ENCODE data around the gene KLHDC1. TPM values are rescaled to one million over a fixed set of nuclear protein-coding genes. Genes with fewer than 3 reads are reported as not detected.

Gene KLHDC1
- total RNA-seq = 1.1 and 3.6 TPM in 2 replicates

GRCh38 chr14:49692811-49693734 is at the start of gene KLHDC1:
Gene KLHDC1, plus strand, starts transcription at chr14:49693120. Its CDS starts 75 bp downstream, at chr14:49693195.

DNA sequence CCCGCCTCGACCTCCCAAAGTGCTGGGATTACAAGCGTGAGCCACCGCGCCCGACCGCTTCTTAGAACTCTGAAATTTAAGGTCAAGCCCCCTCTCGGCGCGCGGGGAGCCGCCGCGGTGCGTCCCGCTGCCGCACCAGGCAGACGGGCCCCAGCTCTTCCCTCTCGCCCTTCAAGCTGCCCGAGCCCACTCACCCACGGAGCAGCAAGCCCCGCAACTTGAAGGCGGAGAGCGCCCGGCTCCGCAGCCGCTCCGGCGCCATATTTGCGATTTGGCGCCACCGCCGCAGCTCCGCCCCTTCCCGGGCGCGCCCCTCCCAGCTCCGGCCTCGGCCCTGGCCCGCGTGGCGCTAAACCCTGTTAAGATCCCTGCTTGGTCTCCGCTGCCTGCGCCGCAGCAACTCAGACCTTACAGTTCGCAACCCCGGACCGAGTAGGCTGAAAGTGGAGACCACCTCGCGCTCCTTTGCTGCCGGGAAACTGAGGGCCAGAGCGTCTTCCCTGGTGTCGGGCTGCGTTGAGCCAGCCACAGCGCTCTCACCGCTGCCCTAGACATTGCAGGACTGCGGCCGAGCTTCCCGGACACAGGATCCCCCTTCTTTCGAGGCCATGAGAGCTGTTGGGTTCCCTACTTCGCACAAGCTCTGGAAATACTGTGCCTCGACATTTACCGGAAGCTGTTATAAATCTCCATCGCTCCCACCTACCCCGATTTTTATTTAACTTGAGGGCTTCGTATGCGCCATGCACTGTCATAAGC is 4.8 kb upstream of the KLHDC1 start, which contains the start of gene POLE2:
POLE2 (minus strand) TSS at position 273 of the 759 bp plus-strand sequence; CDS start at position 262, 11 bp downstream.

DNA sequence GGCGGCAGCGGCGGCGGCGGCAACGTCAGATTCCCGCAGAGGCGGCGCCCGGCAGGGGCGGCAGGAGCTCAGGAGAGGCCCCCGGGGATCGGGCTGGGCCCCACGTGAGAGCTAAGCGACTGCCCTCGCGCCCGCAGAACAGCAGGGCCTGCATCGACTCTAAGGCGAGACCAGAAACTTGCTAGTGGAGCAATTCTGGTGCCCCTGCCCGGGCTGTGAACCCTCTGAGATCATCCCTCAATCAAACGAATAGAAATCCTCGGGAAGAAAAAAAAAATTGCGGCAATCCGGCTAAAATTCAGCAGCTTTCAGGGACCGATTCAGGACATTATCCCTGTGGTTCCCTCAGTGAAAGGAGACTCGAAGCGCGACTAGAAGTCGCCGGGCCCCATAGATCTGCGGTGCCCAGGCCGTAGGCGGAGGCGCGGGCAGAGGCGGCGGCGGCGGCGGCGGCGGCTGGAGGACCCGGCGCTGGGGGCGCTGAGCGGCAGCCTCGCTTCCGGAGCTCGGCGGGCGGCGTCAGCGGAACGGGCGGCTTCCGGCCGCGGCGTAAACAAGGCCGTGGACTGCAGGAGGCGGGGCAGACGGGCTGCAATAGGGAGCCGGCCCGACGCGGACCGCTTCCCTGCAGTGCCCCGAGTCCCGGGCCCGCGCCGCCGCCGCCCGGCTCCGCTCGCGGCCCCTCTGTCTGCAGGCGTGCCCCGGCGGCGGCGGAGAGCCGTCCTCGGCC is 74.8 kb downstream of the KLHDC1 start, which contains the start of gene KLHDC2:
KLHDC2 (plus strand) TSS at position 583 of the 730 bp plus-strand sequence. CDS start 316 bp downstream, outside the sequence.

Other genes starting within 250 kb of the KLHDC1 start
- gene RPS29, start 106.7 kb upstream of the KLHDC1 start, total RNA-seq = 1,266 and 2,197 TPM in 2 replicates
- gene LRR1, start 94.2 kb upstream of the KLHDC1 start, total RNA-seq = 16.8 and 29.2 TPM in 2 replicates
- 293 and 301 TPM in 2 replicates for gene RPL36AL, start 72.5 kb upstream of the KLHDC1 start, total RNA-seq
- 72.4 and 77.1 TPM in 2 replicates for gene MGAT2, start 72.3 kb upstream of the KLHDC1 start, total RNA-seq
- 8.3 and 8.6 TPM in 2 replicates for gene DNAAF2, start 57.9 kb upstream of the KLHDC1 start, total RNA-seq
- 6.3 and 13.0 TPM in 2 replicates for gene POLE2, start 4.9 kb upstream of the KLHDC1 start, total RNA-seq
- gene KLHDC2, start 75.0 kb downstream of the KLHDC1 start, total RNA-seq = 56.2 and 73.8 TPM in 2 replicates
- gene NEMF, start 159.7 kb downstream of the KLHDC1 start, total RNA-seq = 54.5 and 64.2 TPM in 2 replicates
- gene ARF6, start 200.0 kb downstream of the KLHDC1 start, total RNA-seq = 63.6 and 74.1 TPM in 2 replicates

All from endothelial cell of coronary artery (primary cell).